Measurements from ENCODE around the gene NPFFR1. TPM values are rescaled to one million over a fixed set of nuclear protein-coding genes. Genes with fewer than 3 reads are reported as not detected.

Gene NPFFR1
- total and polyA plus RNA-seq, 10 of the 15 experiments (the other 5 are each of a cell fraction or from before 2014, with no cell fraction given) = 0.03 TPM; not detected in 9

DNA sequence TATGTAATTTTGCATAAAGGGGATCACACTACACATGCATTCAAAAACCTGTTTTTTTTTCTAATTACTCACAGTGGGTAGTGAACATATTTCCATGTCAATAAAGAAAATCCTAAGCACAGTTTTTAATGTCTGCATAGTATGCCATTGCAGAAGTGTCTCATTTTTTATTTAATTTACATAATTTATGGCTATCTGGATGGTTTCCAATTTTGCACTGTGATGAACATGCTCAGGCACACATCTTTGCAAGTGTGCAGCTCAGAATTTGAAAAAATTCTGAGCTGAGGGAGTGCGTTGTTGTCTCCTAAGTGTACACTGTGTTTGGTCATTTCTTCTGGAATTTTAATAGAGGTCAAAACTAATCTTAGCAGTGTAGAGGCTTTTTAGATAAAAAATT lies 2.2 kb downstream of the NPFFR1 start (continued):
- TF ChIP-seq, protein P1, sequence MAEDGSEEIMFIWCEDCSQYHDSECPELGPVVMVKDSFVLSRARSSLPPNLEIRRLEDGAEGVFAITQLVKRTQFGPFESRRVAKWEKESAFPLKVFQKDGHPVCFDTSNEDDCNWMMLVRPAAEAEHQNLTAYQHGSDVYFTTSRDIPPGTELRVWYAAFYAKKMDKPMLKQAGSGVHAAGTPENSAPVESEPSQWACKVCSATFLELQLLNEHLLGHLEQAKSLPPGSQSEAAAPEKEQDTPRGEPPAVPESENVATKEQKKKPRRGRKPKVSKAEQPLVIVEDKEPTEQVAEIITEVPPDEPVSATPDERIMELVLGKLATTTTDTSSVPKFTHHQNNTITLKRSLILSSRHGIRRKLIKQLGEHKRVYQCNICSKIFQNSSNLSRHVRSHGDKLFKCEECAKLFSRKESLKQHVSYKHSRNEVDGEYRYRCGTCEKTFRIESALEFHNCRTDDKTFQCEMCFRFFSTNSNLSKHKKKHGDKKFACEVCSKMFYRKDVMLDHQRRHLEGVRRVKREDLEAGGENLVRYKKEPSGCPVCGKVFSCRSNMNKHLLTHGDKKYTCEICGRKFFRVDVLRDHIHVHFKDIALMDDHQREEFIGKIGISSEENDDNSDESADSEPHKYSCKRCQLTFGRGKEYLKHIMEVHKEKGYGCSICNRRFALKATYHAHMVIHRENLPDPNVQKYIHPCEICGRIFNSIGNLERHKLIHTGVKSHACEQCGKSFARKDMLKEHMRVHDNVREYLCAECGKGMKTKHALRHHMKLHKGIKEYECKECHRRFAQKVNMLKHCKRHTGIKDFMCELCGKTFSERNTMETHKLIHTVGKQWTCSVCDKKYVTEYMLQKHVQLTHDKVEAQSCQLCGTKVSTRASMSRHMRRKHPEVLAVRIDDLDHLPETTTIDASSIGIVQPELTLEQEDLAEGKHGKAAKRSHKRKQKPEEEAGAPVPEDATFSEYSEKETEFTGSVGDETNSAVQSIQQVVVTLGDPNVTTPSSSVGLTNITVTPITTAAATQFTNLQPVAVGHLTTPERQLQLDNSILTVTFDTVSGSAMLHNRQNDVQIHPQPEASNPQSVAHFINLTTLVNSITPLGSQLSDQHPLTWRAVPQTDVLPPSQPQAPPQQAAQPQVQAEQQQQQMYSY (CRISPR knock-in tag; IDR thresholded peaks at IDR 0.05) = no peak
- TF ChIP-seq RB1 (IDR thresholded peaks at IDR 0.05; ENCODE audit: borderline replicate concordance) (no peak), JUNB (IDR thresholded peaks at IDR 0.05) (no peak), BACH1 (IDR thresholded peaks at IDR 0.05; ENCODE audit: borderline replicate concordance) (no peak), EZH2 (IDR thresholded peaks at IDR 0.05; ENCODE audit: borderline replicate concordance, control insufficient read depth, low read depth, low read length) (no peak)
- TF ChIP-seq, protein P2, sequence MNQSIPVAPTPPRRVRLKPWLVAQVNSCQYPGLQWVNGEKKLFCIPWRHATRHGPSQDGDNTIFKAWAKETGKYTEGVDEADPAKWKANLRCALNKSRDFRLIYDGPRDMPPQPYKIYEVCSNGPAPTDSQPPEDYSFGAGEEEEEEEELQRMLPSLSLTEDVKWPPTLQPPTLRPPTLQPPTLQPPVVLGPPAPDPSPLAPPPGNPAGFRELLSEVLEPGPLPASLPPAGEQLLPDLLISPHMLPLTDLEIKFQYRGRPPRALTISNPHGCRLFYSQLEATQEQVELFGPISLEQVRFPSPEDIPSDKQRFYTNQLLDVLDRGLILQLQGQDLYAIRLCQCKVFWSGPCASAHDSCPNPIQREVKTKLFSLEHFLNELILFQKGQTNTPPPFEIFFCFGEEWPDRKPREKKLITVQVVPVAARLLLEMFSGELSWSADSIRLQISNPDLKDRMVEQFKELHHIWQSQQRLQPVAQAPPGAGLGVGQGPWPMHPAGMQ (IDR thresholded peaks at IDR 0.05; ENCODE audit: borderline replicate concordance) = no peak

GRCh38 chr10:70280099-70280498 lies 3.7 kb downstream of the NPFFR1 start:
- H3K27ac ChIP-seq (ENCODE audit: control insufficient read depth, insufficient read depth) = no peak overlapping the region
- POLR2A ChIA-PET = no interaction called here
- SMC1A ChIA-PET (ENCODE audit: uncharacterized antibody, unreplicated experiment) = interaction anchor here (0.5 to 3.3 kb wide), 2 partner anchors 12 to 58 kb away, joined by 3 to 14 read pairs; no protein-coding TSS in a partner anchor
- intact Hi-C loops (cut with micrococcal nuclease; ENCODE audit: unreplicated experiment) (no loop called here), in situ Hi-C loops (cut with MboI) (no loop called here)
- DNase-seq (ENCODE audit: low read depth, low spot score) = no peak
- H3K36me3 ChIP-seq (ENCODE audit: control insufficient read depth in 2 of 2, insufficient read depth in 2 of 2, low read length in 1 of 2) = no peaks in the 10 kb centered on the region
- no peaks in the 10 kb centered on the region; the same call in 2 of the 3 replicates for H3K9me3 ChIP-seq (replicated peaks; ENCODE audit: control insufficient read depth, insufficient read depth, low read length)
- no peak for FAIRE-seq
- RAD21 ChIA-PET (ENCODE audit: unreplicated experiment) = no interaction called here
- 66% methylated on average over 6 of the region's 6 CpGs for WGBS (ENCODE audit: insufficient coverage, insufficient replicate concordance, low lambda C conversion rate, missing lambda C conversion rate)
- no peak for ATAC-seq
- no peak overlapping the region for H3K9ac ChIP-seq (ENCODE audit: control insufficient read depth, insufficient read depth, low read length)
- peaks cover 7 to 12% of the 10 kb centered on the region in 2 experiments for H3K27me3 ChIP-seq (replicated peaks in 1 of 2; ENCODE audit: control insufficient read depth in 2 of 2, insufficient read depth in 2 of 2, low read length in 1 of 2)
- no peaks in the 10 kb centered on the region for H4K20me1 ChIP-seq (ENCODE audit: control insufficient read depth, insufficient read depth)
- no peaks in the 10 kb centered on the region for H3K79me2 ChIP-seq (ENCODE audit: control insufficient read depth, insufficient read depth, low read length)
- CTCF ChIA-PET = no interaction called here
- H3K4me2 ChIP-seq (ENCODE audit: control insufficient read depth, insufficient read depth) = no peak overlapping the region
- no peak overlapping the region for H2AFZ ChIP-seq (ENCODE audit: control insufficient read depth, low read depth, low read length)
- no peaks in the 10 kb centered on the region for H3K4me1 ChIP-seq (ENCODE audit: control insufficient read depth, insufficient read depth, low read length)
- no TSS peak for BruUV-seq (replicated peaks)
- H3K4me3 ChIP-seq = no peak overlapping the region
- TF ChIP-seq ZBTB40 (IDR thresholded peaks at IDR 0.05; ENCODE audit: borderline replicate concordance) (no peak), SREBF1 (IDR thresholded peaks at IDR 0.05; ENCODE audit: low read length) (no peak), CREB1 (IDR thresholded peaks at IDR 0.05; ENCODE audit: low read depth) (no peak), FOXK2 (IDR thresholded peaks at IDR 0.05) (no peak), BRCA1 (IDR thresholded peaks at IDR 0.05; ENCODE audit: low read depth, low read length) (no peak), ESRRA (IDR thresholded peaks at IDR 0.05; ENCODE audit: low read length) (no peak)
